NCI-H2081 (cell line): ENCODE data around the gene TM4SF20.

Source experiments
- DNase-seq, 2 experiments: peaks; one replicate each; lab custom pipeline; 2025; lab: John Stamatoyannopoulos, UW

The TM4SF20 gene

GRCh38 chr2:227379095-227379494 lies at the start of gene TM4SF20:
Gene TM4SF20 (minus strand): TSS chr2:227379306. CDS start chr2:227379268, 38 bp downstream.
- no peak for DNase-seq

DNA sequence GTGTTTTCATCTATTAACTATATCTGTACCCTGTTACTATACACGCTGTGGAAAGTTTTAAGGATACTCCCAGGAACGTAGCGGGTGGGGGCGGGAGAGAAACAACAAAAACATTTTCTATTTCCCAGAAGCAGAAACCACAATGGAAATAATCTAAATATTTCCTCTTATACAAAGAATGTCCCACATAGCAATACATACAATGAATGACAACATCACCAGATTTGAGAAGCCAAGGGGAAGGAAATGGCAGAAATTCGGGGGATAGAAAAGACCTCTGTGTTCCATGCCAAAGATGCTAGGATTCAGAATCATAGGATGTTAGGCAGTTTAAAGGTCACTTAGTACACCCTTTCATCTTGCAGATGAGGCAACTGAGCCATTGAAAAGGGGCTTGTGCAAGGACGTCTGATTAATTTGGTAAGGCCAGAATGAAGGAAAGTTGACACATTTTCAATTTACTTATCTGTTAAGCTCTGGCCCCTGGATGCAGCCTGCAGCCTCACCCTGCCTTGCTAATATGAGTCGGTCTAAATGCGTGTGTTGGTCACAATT lies 49.7 kb upstream of the TM4SF20 start:
- no peak for DNase-seq

GRCh38 chr2:227423656-227424499 lies 44.8 kb upstream of the TM4SF20 start:
- no peak for DNase-seq

GRCh38 chr2:227420087-227421052 lies 41.3 kb upstream of the TM4SF20 start:
- DNase-seq, result no peak

DNA sequence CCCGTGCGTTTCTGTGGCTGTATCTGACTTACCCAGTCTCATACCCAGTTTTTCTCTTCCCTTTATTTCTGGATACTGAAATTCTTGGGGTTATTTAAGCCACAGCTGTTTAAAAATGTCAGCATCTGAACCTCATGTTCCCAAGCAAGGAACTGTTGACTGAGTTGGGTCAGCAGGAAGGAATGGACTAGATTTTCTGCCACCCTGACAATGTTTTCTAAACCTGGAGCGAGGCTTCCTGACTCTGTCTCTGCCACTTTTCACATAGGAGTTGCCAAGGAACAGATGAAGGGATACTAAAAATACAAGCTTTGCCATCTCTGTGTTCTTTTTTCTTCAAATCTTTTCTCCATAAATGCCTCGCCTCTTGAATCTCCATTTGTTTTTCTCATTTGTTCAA lies 37.6 kb upstream of the TM4SF20 start:
- DNase-seq, result no peak

- DNase-seq, result peak in 1 of 2 experiments; percentile 33
Observed at GRCh38 chr2:227415538-227416424, 36.7 kb upstream of the TM4SF20 start.

GRCh38 chr2:227414846-227415245 lies 35.7 kb upstream of the TM4SF20 start:
- no peak for DNase-seq

- no peak for DNase-seq
Observed at GRCh38 chr2:227413371-227413770, 34.3 kb upstream of the TM4SF20 start.

DNA sequence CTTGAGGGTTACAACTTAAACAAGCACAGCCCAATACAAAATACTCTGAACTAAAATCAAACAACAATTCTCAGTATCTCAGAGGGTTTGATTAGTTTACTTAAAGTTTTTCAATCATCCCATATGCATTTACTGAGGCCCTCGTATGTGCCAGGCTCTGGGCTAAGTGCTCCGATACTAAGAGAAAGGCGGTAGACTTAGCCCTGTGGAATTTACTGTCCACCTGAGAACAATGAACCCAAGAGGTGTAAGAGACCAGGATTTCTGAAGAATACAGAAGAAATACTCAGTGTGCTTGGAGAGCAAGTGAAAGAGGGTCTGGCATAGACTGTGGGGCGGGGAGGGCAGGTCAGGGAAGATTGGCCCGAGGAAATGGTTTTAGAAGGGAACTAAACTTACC lies 33.8 kb upstream of the TM4SF20 start:
- DNase-seq, result no peak

GRCh38 chr2:227411990-227412350 lies 32.9 kb upstream of the TM4SF20 start:
- no peak for DNase-seq

GRCh38 chr2:227411320-227411989 lies 32.3 kb upstream of the TM4SF20 start:
- DNase-seq, result no peak

GRCh38 chr2:227410191-227410590 lies 31.1 kb upstream of the TM4SF20 start:
- no peak for DNase-seq

- DNase-seq, result no peak
Observed at GRCh38 chr2:227407591-227408151, 28.6 kb upstream of the TM4SF20 start.

GRCh38 chr2:227406177-227407031 lies 27.3 kb upstream of the TM4SF20 start:
- DNase-seq, result peak; percentile 84 to 93

- DNase-seq, result no peak
Observed at GRCh38 chr2:227404585-227405271, 25.6 kb upstream of the TM4SF20 start.

- DNase-seq, result no peak
Observed at GRCh38 chr2:227402959-227403358, 23.9 kb upstream of the TM4SF20 start.

DNA sequence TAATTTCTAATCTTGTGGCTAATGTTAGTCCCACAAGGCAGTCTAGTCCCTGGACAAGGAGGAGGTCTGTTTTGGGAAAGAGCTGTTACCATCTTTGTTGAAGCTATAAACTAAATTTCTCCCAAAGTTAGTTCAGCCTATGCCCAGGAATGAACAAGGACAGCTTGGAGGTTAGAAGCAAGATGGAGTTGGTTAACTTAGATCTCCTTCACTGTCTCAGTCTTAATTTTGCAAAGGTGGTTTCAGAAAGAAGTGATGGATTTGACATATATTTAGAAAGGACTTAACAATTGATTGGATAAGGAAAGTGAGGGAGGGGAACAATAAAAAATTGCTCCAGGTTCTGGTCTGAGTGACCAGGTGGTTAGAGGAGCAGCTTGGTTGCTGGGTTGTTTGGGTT lies 23.2 kb upstream of the TM4SF20 start:
- DNase-seq, result no peak

DNA sequence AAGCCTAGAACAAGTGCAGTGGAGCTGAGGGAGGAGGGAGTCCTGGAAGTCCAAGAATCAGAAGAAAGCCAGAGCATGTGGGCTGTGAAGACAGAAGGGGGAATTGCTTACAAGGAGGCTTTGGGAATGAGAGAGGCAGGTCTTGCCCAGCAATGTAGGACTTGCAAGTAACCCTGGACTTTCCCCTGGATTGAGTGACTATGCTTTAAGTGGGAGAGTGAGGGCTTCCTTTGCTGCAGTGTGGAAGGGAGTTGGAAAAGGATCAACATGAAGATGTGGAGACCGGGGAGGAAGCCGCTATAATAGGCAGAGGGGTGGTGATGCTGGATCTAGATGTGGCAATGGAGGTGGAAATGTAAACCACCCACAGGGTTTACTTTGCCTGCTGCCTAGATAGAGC lies 22.4 kb upstream of the TM4SF20 start:
- peak in 1 of 2 experiments; percentile 25 for DNase-seq
